HepG2 (cell line): Measurements from ENCODE around the gene STIMATE. TPM values are rescaled to one million over a fixed set of nuclear protein-coding genes. Genes with fewer than 3 reads are reported as not detected.

Experiments
- JUND ChIP-seq: sonication (generic); formaldehyde crosslinking; IDR thresholded peaks from 2 replicates; pipeline ENCODE4 v1.8.0; 2022; ENCODE audit warnings: mild to moderate bottlenecking, missing genetic modification reagents
- NCOA5 ChIP-seq: sonication (generic); formaldehyde crosslinking; IDR thresholded peaks from 2 replicates; pipeline ENCODE4 v1.4.0; 2020; ENCODE audit warnings: missing genetic modification reagents
- REPIN1 ChIP-seq: sonication (generic); formaldehyde crosslinking; IDR thresholded peaks from 2 replicates; pipeline ENCODE4 v1.8.0; 2022; ENCODE audit warnings: missing genetic modification reagents, low read depth, mild to moderate bottlenecking, borderline replicate concordance
- SNRNP70 ChIP-seq: fragments of 200-400 bp; formaldehyde crosslinking; IDR thresholded peaks from 2 replicates; pipeline ENCODE4 v1.6.1; 2017; ENCODE audit warnings: mild to moderate bottlenecking, low read depth, low read length, moderate library complexity
- ZBTB3 ChIP-seq: sonication (generic); formaldehyde crosslinking; IDR thresholded peaks from 2 replicates; pipeline ENCODE4 v1.4.0; 2020; ENCODE audit warnings: low read depth, mild to moderate bottlenecking, moderate library complexity, missing genetic modification reagents, borderline replicate concordance
- ZFYVE20 ChIP-seq: sonication (generic); formaldehyde crosslinking; IDR thresholded peaks from 2 replicates; pipeline ENCODE4 v1.8.0; 2023; ENCODE audit warnings: low read depth, mild to moderate bottlenecking, moderate library complexity, missing genetic modification reagents, borderline replicate concordance
- polyA plus RNA-seq, 8 experiments: library from polyadenylated mRNA; depleted of rRNA in 3 of 8; stranded (reverse) in 7 of 8; unstranded in 1 of 8; fragments of >200 nt; fragmentation: Illumina TruSeq in 4 of 8; extraction: Trizol in 4 of 8; gene quantifications; 2 replicates each; pipeline versions ENCODE4 v1.2.1 to v1.2.3, GENCODE V29; 2011 to 2016; ENCODE audit warnings: low read depth in 4 of 8, missing spikeins in 1 of 8, mixed read lengths in 1 of 8; ENCODE audit not compliant: insufficient read depth in 1 of 8
- total RNA-seq, 5 experiments: library from RNA; depleted of rRNA; stranded (reverse); fragments of >200 nt; fragmentation: Illumina TruSeq; extraction: Trizol; gene quantifications; 2 replicates each; pipeline ENCODE4 v1.2.3, GENCODE V29; 2016; ENCODE audit warnings: low read depth in 1 of 5
- TF ChIP-seq, protein P1 (sequence below): sonication (generic); formaldehyde crosslinking; conservative IDR thresholded peaks from 2 replicates; pipeline ENCODE4 v1.8.0; 2022; ENCODE audit warnings: mild to moderate bottlenecking, moderate library complexity, missing genetic modification reagents
- TF ChIP-seq, protein P2 (sequence below): sonication (generic); formaldehyde crosslinking; IDR thresholded peaks from 2 replicates; pipeline ENCODE4 v1.4.0; 2020; ENCODE audit warnings: mild to moderate bottlenecking, missing genetic modification reagents, borderline replicate concordance
- TF ChIP-seq, protein P3 (sequence below): IDR thresholded peaks from 2 replicates; pipeline ENCODE4 v1.6.1; 2016; ENCODE audit warnings: mild to moderate bottlenecking
- TF ChIP-seq, protein P4 (sequence below): sonication (generic); formaldehyde crosslinking; IDR thresholded peaks from 2 replicates; pipeline ENCODE4 v1.4.0; 2020; ENCODE audit warnings: missing genetic modification reagents, borderline replicate concordance

Gene STIMATE
- total and polyA plus RNA-seq, 2 of the 13 experiments (the other 11 are each of a cell fraction or from before 2014, with no cell fraction given): 5.7 to 11.7 TPM

DNA sequence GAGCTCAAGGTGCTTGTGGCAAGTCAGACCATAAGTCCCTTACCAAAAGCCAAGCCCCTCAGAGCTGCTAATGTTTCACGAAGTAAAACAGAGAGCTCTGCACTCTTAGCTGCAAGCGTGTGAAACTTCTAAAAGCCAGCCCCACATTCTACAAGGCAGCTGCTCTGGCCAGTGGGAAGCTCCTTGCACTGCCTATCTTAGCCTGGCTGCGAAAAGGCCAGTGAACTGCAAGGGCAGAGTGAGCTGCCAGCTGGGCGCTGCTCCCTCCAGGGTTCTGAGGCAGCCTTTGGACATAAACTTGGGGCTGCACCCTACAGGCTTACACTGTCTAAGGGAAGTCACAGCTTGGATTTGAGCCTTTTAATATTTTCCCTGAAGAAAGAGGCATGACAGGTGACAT is 60.4 kb downstream of the STIMATE start (continued):
- TF ChIP-seq, protein P1, sequence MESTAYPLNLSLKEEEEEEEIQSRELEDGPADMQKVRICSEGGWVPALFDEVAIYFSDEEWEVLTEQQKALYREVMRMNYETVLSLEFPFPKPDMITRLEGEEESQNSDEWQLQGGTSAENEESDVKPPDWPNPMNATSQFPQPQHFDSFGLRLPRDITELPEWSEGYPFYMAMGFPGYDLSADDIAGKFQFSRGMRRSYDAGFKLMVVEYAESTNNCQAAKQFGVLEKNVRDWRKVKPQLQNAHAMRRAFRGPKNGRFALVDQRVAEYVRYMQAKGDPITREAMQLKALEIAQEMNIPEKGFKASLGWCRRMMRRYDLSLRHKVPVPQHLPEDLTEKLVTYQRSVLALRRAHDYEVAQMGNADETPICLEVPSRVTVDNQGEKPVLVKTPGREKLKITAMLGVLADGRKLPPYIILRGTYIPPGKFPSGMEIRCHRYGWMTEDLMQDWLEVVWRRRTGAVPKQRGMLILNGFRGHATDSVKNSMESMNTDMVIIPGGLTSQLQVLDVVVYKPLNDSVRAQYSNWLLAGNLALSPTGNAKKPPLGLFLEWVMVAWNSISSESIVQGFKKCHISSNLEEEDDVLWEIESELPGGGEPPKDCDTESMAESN (CRISPR knock-in tag): no peak
- TF ChIP-seq JUND: no peak
- TF ChIP-seq, protein P2, sequence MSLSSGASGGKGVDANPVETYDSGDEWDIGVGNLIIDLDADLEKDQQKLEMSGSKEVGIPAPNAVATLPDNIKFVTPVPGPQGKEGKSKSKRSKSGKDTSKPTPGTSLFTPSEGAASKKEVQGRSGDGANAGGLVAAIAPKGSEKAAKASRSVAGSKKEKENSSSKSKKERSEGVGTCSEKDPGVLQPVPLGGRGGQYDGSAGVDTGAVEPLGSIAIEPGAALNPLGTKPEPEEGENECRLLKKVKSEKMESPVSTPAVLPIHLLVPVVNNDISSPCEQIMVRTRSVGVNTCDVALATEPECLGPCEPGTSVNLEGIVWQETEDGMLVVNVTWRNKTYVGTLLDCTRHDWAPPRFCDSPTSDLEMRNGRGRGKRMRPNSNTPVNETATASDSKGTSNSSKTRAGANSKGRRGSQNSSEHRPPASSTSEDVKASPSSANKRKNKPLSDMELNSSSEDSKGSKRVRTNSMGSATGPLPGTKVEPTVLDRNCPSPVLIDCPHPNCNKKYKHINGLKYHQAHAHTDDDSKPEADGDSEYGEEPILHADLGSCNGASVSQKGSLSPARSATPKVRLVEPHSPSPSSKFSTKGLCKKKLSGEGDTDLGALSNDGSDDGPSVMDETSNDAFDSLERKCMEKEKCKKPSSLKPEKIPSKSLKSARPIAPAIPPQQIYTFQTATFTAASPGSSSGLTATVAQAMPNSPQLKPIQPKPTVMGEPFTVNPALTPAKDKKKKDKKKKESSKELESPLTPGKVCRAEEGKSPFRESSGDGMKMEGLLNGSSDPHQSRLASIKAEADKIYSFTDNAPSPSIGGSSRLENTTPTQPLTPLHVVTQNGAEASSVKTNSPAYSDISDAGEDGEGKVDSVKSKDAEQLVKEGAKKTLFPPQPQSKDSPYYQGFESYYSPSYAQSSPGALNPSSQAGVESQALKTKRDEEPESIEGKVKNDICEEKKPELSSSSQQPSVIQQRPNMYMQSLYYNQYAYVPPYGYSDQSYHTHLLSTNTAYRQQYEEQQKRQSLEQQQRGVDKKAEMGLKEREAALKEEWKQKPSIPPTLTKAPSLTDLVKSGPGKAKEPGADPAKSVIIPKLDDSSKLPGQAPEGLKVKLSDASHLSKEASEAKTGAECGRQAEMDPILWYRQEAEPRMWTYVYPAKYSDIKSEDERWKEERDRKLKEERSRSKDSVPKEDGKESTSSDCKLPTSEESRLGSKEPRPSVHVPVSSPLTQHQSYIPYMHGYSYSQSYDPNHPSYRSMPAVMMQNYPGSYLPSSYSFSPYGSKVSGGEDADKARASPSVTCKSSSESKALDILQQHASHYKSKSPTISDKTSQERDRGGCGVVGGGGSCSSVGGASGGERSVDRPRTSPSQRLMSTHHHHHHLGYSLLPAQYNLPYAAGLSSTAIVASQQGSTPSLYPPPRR: no peak
- TF ChIP-seq SNRNP70: no peak
- TF ChIP-seq, protein P3, sequence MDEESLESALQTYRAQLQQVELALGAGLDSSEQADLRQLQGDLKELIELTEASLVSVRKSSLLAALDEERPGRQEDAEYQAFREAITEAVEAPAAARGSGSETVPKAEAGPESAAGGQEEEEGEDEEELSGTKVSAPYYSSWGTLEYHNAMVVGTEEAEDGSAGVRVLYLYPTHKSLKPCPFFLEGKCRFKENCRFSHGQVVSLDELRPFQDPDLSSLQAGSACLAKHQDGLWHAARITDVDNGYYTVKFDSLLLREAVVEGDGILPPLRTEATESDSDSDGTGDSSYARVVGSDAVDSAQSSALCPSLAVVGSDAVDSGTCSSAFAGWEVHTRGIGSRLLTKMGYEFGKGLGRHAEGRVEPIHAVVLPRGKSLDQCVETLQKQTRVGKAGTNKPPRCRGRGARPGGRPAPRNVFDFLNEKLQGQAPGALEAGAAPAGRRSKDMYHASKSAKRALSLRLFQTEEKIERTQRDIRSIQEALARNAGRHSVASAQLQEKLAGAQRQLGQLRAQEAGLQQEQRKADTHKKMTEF (CRISPR knock-in tag): no peak
- TF ChIP-seq NCOA5 (CRISPR knock-in tag): no peak
- TF ChIP-seq REPIN1 (CRISPR knock-in tag): no peak
- no peak for TF ChIP-seq ZBTB3
- TF ChIP-seq, protein P4, sequence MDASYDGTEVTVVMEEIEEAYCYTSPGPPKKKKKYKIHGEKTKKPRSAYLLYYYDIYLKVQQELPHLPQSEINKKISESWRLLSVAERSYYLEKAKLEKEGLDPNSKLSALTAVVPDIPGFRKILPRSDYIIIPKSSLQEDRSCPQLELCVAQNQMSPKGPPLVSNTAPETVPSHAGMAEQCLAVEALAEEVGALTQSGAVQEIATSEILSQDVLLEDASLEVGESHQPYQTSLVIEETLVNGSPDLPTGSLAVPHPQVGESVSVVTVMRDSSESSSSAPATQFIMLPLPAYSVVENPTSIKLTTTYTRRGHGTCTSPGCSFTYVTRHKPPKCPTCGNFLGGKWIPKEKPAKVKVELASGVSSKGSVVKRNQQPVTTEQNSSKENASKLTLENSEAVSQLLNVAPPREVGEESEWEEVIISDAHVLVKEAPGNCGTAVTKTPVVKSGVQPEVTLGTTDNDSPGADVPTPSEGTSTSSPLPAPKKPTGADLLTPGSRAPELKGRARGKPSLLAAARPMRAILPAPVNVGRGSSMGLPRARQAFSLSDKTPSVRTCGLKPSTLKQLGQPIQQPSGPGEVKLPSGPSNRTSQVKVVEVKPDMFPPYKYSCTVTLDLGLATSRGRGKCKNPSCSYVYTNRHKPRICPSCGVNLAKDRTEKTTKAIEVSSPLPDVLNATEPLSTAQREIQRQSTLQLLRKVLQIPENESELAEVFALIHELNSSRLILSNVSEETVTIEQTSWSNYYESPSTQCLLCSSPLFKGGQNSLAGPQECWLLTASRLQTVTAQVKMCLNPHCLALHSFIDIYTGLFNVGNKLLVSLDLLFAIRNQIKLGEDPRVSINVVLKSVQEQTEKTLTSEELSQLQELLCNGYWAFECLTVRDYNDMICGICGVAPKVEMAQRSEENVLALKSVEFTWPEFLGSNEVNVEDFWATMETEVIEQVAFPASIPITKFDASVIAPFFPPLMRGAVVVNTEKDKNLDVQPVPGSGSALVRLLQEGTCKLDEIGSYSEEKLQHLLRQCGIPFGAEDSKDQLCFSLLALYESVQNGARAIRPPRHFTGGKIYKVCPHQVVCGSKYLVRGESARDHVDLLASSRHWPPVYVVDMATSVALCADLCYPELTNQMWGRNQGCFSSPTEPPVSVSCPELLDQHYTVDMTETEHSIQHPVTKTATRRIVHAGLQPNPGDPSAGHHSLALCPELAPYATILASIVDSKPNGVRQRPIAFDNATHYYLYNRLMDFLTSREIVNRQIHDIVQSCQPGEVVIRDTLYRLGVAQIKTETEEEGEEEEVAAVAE (CRISPR knock-in tag): no peak
- no peak for TF ChIP-seq ZFYVE20
